GM21423 (cell line): ENCODE data around the gene SYNE2.

Source experiments
- ATAC-seq: cut with Tn5 transposase; IDR thresholded peaks from one replicate; pipeline ENCODE4 v1.9.1; 2021; ENCODE audit warnings: mild to moderate bottlenecking, moderate library complexity; ENCODE audit not compliant: unreplicated experiment

The SYNE2 gene

DNA sequence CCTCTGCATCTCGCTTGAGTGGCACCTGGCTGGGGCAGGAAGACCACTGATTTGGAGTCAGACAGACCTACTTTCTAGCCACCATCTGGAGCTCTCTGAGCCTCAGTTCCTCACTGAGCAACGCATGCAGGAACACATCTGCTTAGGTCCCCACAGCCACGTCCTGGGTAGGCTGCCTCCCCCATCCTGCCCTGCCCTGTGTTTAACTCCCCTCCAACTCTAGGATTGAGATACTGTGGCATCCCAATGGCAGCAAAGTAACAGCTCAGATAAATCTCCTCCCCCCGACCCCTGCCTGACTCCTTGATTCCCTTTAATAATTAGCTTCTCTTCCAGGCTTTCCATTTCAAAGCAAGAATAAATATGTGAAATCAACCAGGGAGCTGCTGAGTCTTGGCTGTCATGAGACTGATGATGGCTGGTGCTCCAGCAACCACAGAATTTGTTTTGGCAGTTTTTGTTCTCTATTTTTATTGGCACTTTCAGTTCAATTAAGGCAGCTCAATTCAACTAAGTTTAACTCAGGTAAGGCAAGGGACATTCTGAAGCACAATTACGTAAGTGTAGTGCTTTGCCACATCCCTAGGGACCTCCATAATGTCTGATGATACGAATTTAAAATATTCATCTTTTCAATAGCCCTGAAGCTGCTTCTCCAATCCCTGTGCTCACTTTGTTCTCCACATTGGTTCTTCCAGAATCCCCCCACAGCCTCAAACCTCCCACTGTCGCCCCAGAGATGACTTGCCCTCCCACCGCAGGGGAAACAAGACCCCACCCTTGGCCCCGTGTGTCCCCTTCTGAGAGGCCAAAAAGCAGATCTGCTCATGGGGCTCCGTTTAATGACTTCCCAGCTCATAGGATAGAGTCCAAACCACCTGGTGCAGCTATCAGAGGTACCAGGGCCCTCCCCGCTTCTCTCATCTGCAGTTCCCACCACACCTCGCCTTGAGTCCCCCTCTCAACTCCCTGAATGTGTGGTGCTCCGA, 383.1 kb downstream of the SYNE2 start:
- ATAC-seq: peak; percentile 55

DNA sequence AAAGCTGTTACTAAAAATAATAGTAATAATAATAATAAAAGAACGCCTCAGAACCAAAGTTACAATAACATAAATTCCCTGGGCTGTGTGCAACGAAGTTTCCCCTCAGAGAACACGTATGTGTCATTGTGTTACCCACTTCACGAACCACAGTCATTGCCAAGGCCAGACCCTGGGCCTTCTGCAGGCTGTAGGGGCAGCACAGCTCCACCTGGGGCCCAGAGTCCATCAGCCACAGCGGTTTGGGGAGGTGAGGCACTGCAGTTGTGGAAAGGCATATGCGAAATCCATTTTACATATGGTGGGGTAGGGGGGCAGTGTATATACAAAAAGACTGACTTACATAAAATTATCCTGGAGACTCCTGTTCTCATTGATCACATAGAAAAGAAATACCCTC, 385.2 kb downstream of the SYNE2 start:
- no peak for ATAC-seq

DNA sequence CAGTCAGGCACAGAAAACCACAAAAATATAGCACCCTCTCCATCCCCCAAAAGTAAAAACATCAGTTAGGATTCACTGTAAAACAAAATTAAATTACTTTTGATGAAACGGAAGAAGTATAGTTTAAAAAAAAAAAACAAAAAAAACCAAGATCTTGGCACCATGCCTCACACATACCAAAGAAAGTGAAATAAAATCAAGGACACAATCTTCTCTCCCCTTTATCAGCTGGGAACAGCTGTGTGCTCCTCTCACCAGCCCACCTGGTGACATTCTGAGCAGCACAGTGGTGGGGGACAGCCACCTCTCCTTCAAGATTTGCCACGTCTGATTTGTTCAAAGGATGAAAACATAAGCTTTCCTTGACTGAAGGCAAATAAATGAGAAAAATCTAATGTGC, 385.8 kb downstream of the SYNE2 start:
- ATAC-seq: no peak

DNA sequence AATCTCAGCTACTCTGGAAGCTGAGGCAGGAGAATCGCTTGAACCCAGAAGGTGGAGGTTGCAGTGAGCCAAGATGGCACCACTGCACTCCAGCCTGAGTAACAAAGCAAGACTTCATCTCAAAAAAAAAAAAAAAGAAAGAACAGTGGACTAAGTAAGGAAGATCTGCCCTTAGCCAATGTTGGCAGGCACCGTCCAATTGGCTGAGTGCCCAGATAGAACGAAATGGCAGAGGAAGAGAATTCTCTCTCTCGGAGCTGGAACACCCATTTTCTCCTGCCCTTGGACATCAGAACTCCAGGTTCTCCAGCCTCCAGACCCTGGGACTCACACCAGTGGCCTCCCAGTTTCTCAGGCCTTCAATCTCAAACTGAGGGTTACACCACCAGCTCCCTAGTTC, 391.5 kb downstream of the SYNE2 start:
- ATAC-seq: no peak

DNA sequence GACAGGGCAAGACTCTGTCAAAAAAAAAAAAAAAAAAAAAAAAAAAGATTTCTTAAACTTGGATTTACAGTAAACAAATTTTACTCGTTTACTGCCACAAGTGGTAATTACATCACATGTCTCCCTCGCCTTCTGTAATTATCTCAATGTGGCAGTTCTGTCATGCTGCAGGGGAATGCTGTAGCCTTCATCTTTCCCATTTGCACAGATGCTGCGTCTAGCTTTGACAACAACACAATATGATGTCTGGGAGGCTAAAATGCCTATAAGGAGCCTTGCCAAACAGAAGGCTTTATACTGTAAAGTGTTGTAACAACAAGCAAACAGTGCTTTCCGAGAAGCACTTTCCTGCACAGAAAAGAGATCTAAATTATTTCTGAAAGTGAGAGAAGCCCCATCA, 392.7 kb downstream of the SYNE2 start:
- no peak for ATAC-seq

DNA sequence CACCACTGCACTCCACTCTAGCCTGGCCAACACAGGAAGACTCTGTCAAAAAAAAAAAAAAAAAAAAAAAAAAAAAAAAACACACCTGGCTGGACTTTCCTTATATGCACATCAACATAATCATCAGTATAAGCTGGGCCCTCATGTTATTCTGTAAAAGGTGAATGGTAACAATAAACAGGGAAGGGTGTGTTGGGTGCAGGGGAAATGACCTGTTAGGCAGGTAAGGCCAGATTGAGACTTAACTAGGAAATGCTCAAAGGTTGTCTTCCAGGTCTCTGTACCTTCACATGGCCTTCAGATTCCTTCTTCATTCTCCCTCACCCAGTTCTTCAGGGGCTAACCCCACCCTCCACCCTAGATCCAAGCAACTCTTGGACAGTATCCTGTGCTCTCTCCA, 393.9 kb downstream of the SYNE2 start:
- ATAC-seq: no peak

DNA sequence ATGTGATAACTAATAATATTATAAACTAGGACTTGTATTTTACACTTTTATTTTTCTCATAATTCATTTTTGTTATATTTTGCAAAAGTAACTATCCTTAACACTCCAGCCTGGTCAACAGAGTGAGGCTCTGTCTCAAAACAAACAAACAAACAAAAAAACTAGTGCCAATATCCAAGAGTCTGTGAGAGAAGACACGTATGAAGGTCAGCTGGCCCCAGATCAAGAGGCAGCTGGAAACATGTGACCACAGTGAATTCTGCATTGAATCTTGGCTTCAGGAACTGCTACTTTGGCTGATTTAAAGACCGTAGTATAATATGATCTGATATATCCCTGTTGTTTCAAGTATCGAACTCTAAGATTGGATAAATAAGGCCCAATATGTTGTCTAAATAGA, 394.4 kb downstream of the SYNE2 start:
- no peak for ATAC-seq

DNA sequence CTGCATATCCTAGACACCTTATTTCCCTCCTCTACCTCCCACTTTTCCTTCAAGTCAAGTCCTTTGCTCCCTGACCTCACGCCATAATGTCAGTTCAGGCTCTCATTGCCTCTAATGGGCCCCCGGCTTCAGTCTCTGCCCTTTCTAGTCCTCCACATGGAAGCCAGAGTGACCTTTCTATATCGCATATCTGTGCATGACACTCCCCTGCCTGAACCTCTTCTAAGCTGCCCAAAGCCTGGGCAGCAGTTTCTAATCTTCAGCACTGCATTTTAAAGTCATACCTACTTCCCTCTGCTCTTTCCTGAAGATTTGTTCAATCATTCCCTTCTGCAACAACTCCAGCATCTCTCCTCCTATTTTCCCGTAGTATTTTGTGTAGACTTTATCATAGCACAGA, 395.9 kb downstream of the SYNE2 start:
- no peak for ATAC-seq

DNA sequence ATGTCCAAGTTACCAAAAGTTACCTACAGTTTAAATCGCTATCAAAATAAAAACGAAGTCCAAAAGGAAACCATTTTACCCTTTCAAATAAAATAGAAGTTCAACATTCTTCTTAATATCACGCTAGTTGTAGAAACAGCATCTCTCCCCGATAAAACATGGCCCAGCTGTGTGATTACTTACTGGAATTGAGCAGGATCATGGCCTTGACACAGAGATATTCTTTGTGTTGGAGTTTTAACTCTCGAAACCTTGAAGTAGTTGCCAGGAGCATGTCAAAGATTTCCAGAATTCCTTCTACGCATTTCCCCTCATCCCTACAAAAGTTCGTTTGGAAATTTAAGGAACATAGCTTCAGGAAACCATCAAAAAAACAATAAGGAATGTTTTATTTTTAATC, 396.6 kb downstream of the SYNE2 start:
- no peak for ATAC-seq

DNA sequence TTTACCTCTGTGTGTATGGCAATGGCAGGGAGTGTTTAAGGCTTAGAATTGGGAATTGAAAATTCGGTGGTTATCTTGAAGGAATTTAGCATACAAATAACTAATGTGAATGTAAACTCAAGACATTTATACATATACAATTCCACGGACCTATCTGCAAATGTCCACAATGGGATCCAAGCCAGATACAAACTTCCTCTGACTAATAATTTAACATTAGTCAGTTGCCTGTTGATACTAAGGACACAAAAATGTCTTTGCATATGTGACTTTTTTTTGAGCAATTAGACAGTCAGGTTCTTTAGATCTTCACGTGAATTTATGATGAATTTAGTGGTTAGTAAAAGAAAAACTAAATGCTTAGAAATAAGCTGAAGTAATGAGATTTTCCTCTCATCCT, 400.9 kb downstream of the SYNE2 start:
- no peak for ATAC-seq

DNA sequence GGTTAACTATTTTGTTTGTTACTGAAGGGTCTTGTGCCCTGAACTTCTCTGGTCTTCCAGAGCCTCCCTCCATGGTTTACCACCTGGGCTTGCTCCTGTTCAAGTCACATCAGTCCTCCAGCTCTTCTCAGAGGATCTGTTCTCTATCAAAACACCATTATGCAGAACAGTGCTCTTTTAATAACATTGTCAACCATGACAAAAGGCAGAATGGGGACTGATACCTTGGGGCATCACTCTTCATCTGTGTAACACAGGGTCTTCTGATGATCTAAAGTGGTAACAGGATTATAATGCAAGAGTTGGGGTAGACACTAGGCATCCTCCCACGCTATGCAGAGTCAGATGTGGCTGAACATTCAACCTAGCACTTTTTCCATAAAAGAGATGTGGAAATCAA, 403.0 kb downstream of the SYNE2 start:
- ATAC-seq: no peak

DNA sequence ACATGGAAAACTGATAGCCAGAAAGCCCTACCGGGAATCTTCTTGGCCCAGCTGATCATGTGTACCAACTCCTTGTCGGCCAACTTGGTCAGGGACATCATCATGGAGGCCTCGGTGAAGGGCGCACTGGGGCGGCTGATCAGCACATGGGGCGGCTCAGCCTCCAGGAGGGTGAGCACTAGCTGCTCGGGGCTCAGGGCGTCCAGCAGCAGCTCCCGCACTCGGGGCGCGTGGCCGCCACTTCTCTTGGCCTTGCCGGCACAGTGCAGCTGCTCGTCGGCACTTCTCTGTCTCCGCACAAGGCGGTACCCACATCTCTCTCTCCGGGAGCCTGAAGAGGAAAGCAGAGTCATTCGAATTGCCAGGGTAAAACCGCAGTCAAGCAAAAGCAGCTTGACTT, 407.6 kb downstream of the SYNE2 start:
- no peak for ATAC-seq

DNA sequence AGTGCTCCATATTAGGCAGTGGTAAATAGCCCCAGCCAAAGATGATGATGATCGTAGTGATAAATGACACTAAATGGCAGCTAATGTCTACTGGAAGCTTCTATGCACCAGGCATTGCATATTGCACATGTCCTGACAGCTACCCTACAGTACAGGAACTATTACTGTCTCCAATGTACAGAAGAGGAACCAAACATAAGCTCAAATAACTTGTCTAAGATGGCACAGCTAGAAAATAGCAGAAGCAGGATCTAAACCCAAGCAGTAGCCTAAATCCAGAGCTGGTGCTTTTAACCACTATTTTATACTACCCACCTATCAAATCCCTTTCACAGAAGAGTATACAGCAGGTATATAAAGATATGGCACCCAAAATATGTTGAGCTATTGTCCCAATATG, 412.4 kb downstream of the SYNE2 start:
- ATAC-seq: no peak

DNA sequence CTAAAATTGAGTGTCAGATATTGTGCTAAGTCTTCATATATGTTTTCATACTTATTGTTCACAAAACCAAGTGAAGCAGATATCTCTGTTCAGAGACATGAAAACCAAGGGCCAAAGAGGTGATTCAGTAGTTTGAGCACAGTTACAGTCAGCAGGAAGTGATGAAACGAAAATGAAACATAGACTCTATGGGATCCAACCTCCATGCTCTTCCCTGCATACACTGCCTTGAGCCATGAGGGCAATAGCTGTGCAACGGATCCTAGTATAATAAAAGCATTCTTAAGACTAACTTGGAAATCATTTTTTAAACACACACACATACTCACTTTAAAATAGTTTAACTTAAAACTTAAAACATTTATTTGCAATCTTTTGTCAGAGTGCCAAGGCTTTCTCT, 413.4 kb downstream of the SYNE2 start:
- ATAC-seq: no peak

DNA sequence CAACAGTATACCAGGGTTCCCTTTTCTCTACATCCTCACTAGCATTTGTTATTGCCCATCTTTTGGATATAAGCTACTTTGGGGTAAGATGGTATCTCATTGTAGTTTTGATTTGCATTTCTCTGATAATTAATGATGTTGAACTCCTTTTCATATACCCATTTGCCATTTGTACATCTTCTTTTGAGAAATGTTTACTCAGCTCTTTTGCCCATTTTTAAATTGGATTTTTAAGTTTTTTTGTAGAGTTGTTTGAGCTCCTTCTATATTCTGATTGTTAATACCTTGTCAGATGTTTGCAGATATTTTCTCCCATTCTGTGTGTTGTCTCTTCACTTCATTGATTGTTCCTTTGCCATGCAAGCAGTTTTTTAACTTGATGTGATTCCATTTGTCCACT, 419.2 kb downstream of the SYNE2 start:
- ATAC-seq: no peak
